ENCODE results near the gene CD163L1.

The CD163L1 gene

GRCh38 chr12:7376196-7376595 lies 67.8 kb downstream of the CD163L1 start:
- DNase-seq (ENCODE audit: low spot score): no peak
- TF ChIP-seq CTCF (IDR thresholded peaks at IDR 0.05): no peak
- Histone ChIP-seq H3K4me3 (no peak overlapping the region), H3K27ac (no peak overlapping the region)

- Histone ChIP-seq H3K4me3 (no peak overlapping the region), H3K27ac (no peak overlapping the region)
- TF ChIP-seq CTCF (IDR thresholded peaks at IDR 0.05): no peak
- DNase-seq (ENCODE audit: low spot score): no peak
Observed at GRCh38 chr12:7375145-7375543, 68.8 kb downstream of the CD163L1 start.

GRCh38 chr12:7374423-7375144 lies 69.4 kb downstream of the CD163L1 start:
- H3K27ac ChIP-seq: no peak overlapping the region
- TF ChIP-seq CTCF (IDR thresholded peaks at IDR 0.05): no peak
- H3K4me3 ChIP-seq: no peak overlapping the region
- no peak for DNase-seq (ENCODE audit: low spot score)

GRCh38 chr12:7373226-7373625 lies 70.7 kb downstream of the CD163L1 start:
- H3K4me3 ChIP-seq: no peak overlapping the region
- no peak for DNase-seq (ENCODE audit: low spot score)
- no peak overlapping the region for H3K27ac ChIP-seq
- TF ChIP-seq CTCF (IDR thresholded peaks at IDR 0.05): no peak

GRCh38 chr12:7369274-7369729 lies 74.7 kb downstream of the CD163L1 start:
- H3K4me3 ChIP-seq: no peak overlapping the region
- no peak for DNase-seq (ENCODE audit: low spot score)
- no peak overlapping the region for H3K27ac ChIP-seq
- no peak for TF ChIP-seq CTCF (IDR thresholded peaks at IDR 0.05)

- no peak for DNase-seq (ENCODE audit: low spot score)
- Histone ChIP-seq H3K4me3 (no peak overlapping the region), H3K27ac (no peak overlapping the region)
- TF ChIP-seq CTCF (IDR thresholded peaks at IDR 0.05): no peak
Observed at GRCh38 chr12:7362734-7363133, 81.2 kb downstream of the CD163L1 start.

- no peak overlapping the region for H3K27ac ChIP-seq
- no peak for TF ChIP-seq CTCF (IDR thresholded peaks at IDR 0.05)
- no peak overlapping the region for H3K4me3 ChIP-seq
- no peak for DNase-seq (ENCODE audit: low spot score)
Observed at GRCh38 chr12:7361265-7361664, 82.7 kb downstream of the CD163L1 start.

All from coronary artery (tissue), 2 donors.